IPS-11a (cell line): ENCODE measurements around the gene SERPINB10.

Experiments used
- H3K4me3 ChIP-seq: one replicate; pipeline ENCODE4 v1.5.1; 2013; ENCODE audit warnings: low read depth, low read length, control low read depth

SERPINB10 gene

GRCh38 chr18:63979409-63979920 lies 71.7 kb downstream of the SERPINB10 start:
- no peak overlapping the region for H3K4me3 ChIP-seq

GRCh38 chr18:63980027-63980426 lies 72.3 kb downstream of the SERPINB10 start:
- no peak overlapping the region for H3K4me3 ChIP-seq

- no peak overlapping the region for H3K4me3 ChIP-seq
Measured at GRCh38 chr18:63980896-63981460, 73.2 kb downstream of the SERPINB10 start.

GRCh38 chr18:63981719-63982118 lies 74.0 kb downstream of the SERPINB10 start:
- no peak overlapping the region for H3K4me3 ChIP-seq

GRCh38 chr18:63982361-63982760 lies 74.6 kb downstream of the SERPINB10 start:
- no peak overlapping the region for H3K4me3 ChIP-seq
